ENCODE results near the gene TOP1. TPM values are rescaled to one million over a fixed set of nuclear protein-coding genes. Genes with fewer than 3 reads are reported as not detected.

Gene TOP1
- total and polyA plus RNA-seq, 9 of the 15 experiments (the other 6 are each of a cell fraction or from before 2014, with no cell fraction given), result 26.4 to 127 (median 39.6) TPM

GRCh38 chr20:41028359-41029149 is at the start of gene TOP1 (continued):
- TF ChIP-seq ZNF785 (CRISPR knock-in tag; IDR thresholded peaks at IDR 0.05) (no peak), ZNF140 (CRISPR knock-in tag; IDR thresholded peaks at IDR 0.05) (no peak), SIX5 (IDR thresholded peaks at IDR 0.05; ENCODE audit: borderline replicate concordance in 1 of 2, insufficient read depth in 1 of 2, low read depth in 1 of 2, low read length in 2 of 2) (no peak), DACH1 (IDR thresholded peaks at IDR 0.05; ENCODE audit: partially characterized antibody) (no peak), CBFB (CRISPR knock-in tag; IDR thresholded peaks at IDR 0.05) (no peak), ZBTB2 (IDR thresholded peaks at IDR 0.05) (peak; percentile 96), TEAD4 (IDR thresholded peaks at IDR 0.05; ENCODE audit: low read length) (no peak), TEAD4 (CRISPR knock-in tag; IDR thresholded peaks at IDR 0.05; ENCODE audit: borderline replicate concordance) (no peak), ELK3 (CRISPR knock-in tag; IDR thresholded peaks at IDR 0.05) (no peak), POLR3G (IDR thresholded peaks at IDR 0.05; ENCODE audit: extremely low read depth, insufficient read length, insufficient replicate concordance) (no peak), SREBF1 (IDR thresholded peaks at IDR 0.05; ENCODE audit: borderline replicate concordance, low read depth, low read length) (no peak), ELF2 (CRISPR knock-in tag; IDR thresholded peaks at IDR 0.05) (no peak), HBP1 (CRISPR knock-in tag; IDR thresholded peaks at IDR 0.05) (no peak), STAT5A (IDR thresholded peaks at IDR 0.05; ENCODE audit: borderline replicate concordance, low read length) (peak; percentile 54; the same call in 1 of the 2 replicates), DIDO1 (tag; IDR thresholded peaks at IDR 0.05; ENCODE audit: low read depth) (no peak), STAT5B (CRISPR knock-in tag; IDR thresholded peaks at IDR 0.05) (no peak), GTF2B (IDR thresholded peaks at IDR 0.05; ENCODE audit: extremely low read depth, insufficient read length) (peak; percentile 26), ILF3 (IDR thresholded peaks at IDR 0.05; ENCODE audit: borderline replicate concordance) (no peak), ZFX (CRISPR knock-in tag; IDR thresholded peaks at IDR 0.05) (peak; percentile 87), ZBTB49 (CRISPR knock-in tag; IDR thresholded peaks at IDR 0.05; ENCODE audit: borderline replicate concordance) (no peak), PURB (CRISPR knock-in tag; IDR thresholded peaks at IDR 0.05; ENCODE audit: low read depth) (no peak)
